H1 (cell line): ENCODE measurements around the gene RFLNA. TPM values are rescaled to one million over a fixed set of nuclear protein-coding genes. Genes with fewer than 3 reads are reported as not detected.

Experiments used
- CTCF ChIA-PET: fragments of 300-600 bp; sonication (Branson Sonifier 250); formaldehyde crosslinking; loops from one replicate; lab custom pipeline; 2021; ENCODE audit not compliant: partially characterized antibody; lab: Charles Lee
- POLR2A ChIA-PET: fragments of 300-600 bp; sonication (Branson Sonifier 250); formaldehyde crosslinking; loops from one replicate; lab custom pipeline; 2021; ENCODE audit warnings: inconsistent platforms; ENCODE audit not compliant: partially characterized antibody; lab: Charles Lee
- DNase-seq, 2 experiments: peaks; one replicate each; pipeline versions ENCODE4 v3.0.0 to v3.0.0-alpha.2; 2010 to 2022; ENCODE audit warnings: low spot score in 2 of 2, low read depth in 1 of 2, mixed read lengths in 1 of 2
- FAIRE-seq: peaks from 2 replicates; lab custom pipeline; 2011; peaks lifted over from hg19 to GRCh38; lab: Jason Lieb, UNC
- H2AFZ ChIP-seq: 2 replicates; pipeline ENCODE4 v1.8.1; 2012; ENCODE audit warnings: low read length, inconsistent platforms
- H2AK5ac ChIP-seq: 2 replicates; pipeline ENCODE4 v1.6.1; 2013; ENCODE audit warnings: low read depth, low read length
- H2BK120ac ChIP-seq: replicated peaks from 2 replicates; pipeline ENCODE3; 2013; ENCODE audit warnings: low read depth, low read length, inconsistent platforms
- H2BK12ac ChIP-seq: 2 replicates; pipeline ENCODE4 v1.6.1; 2013; ENCODE audit warnings: low read depth, low read length
- H2BK15ac ChIP-seq: 2 replicates; pipeline ENCODE4 v1.6.1; 2013; ENCODE audit warnings: low read length
- H2BK20ac ChIP-seq: 2 replicates; pipeline ENCODE4 v1.6.1; 2013; ENCODE audit warnings: low read length
- H2BK5ac ChIP-seq: 2 replicates; pipeline ENCODE4 v1.6.1; 2013; ENCODE audit warnings: low read depth, low read length
- H3K14ac ChIP-seq: 2 replicates; pipeline ENCODE4 v1.6.1; 2013; ENCODE audit warnings: inconsistent platforms; ENCODE audit not compliant: insufficient read length
- H3K18ac ChIP-seq: 2 replicates; pipeline ENCODE4 v1.6.1; 2013; ENCODE audit warnings: low read length; ENCODE audit errors: extremely low read depth
- H3K23ac ChIP-seq: 2 replicates; pipeline ENCODE4 v1.6.1; 2013; ENCODE audit warnings: inconsistent platforms; ENCODE audit not compliant: insufficient read length
- H3K23me2 ChIP-seq: 2 replicates; pipeline ENCODE4 v1.6.1; 2013; ENCODE audit warnings: low read depth, low read length
- H3K27ac ChIP-seq: 2 replicates; pipeline ENCODE4 v1.6.1; 2011; ENCODE audit warnings: low read depth, low read length, inconsistent platforms
- H3K27me3 ChIP-seq, 4 experiments: replicated peaks in 1 of 4; 1 replicate in 1 of 4; 2 replicates in 3 of 4; pipeline versions ENCODE4 v1.6.1 to v1.8.1; 2011 to 2013; ENCODE audit warnings: low read length in 3 of 4, mild to moderate bottlenecking in 3 of 4, inconsistent platforms in 2 of 4, mixed read lengths in 2 of 4, moderate library complexity in 1 of 4; ENCODE audit not compliant: control insufficient read depth in 3 of 4, insufficient read depth in 3 of 4; ENCODE audit errors: extremely low read depth in 1 of 4
- H3K36me3 ChIP-seq, 4 experiments: 2 replicates each; pipeline versions ENCODE4 v1.6.1 to v1.8.1; 2011 to 2013; ENCODE audit warnings: mild to moderate bottlenecking in 4 of 4, low read length in 3 of 4, moderate library complexity in 2 of 4, control low read depth in 1 of 4, inconsistent platforms in 1 of 4; ENCODE audit not compliant: insufficient read depth in 4 of 4, control insufficient read depth in 2 of 4
- H3K4ac ChIP-seq: replicated peaks from 2 replicates; pipeline ENCODE3; 2013; ENCODE audit warnings: low read length, low read depth, mixed read lengths, inconsistent platforms; ENCODE audit not compliant: insufficient read length
- H3K4me1 ChIP-seq, 4 experiments: replicated peaks in 1 of 4; 1 replicate in 1 of 4; 2 replicates in 3 of 4; pipeline versions ENCODE4 v1.6.1 to v1.8.1; 2011 to 2013; ENCODE audit warnings: low read length in 3 of 4, inconsistent platforms in 2 of 4, mixed read lengths in 1 of 4; ENCODE audit not compliant: insufficient read depth in 4 of 4, control insufficient read depth in 3 of 4
- H3K4me2 ChIP-seq, 2 experiments: 2 replicates each; pipeline versions ENCODE4 v1.6.1 to v1.8.1; 2011 to 2013; ENCODE audit warnings: low read depth in 2 of 2, low read length in 2 of 2, control low read depth in 1 of 2, inconsistent platforms in 1 of 2, mild to moderate bottlenecking in 1 of 2; ENCODE audit not compliant: insufficient read depth in 1 of 2
- H3K4me3 ChIP-seq, 4 experiments: fragments of 200-600, 300-600 bp in 1 of 4; sonication (generic), shearing (Covaris generic), sonication (Bioruptor Twin) in 1 of 4; 2 replicates each; pipeline versions ENCODE4 v1.5.1 to v1.8.1; 2011 to 2016; ENCODE audit warnings: low read length in 4 of 4, low read depth in 3 of 4, control low read depth in 2 of 4, inconsistent platforms in 2 of 4, mild to moderate bottlenecking in 2 of 4, mixed read lengths in 1 of 4, moderate library complexity in 1 of 4; ENCODE audit not compliant: insufficient read depth in 2 of 4; ENCODE audit errors: extremely low read depth in 1 of 4
- H3K56ac ChIP-seq: replicated peaks from 2 replicates; pipeline ENCODE3; 2013; ENCODE audit warnings: low read depth, mild to moderate bottlenecking, mixed read lengths, low read length, inconsistent platforms; ENCODE audit not compliant: insufficient read length
- H3K79me1 ChIP-seq: 2 replicates; pipeline ENCODE4 v1.6.1; 2013; ENCODE audit warnings: low read depth, low read length, control low read depth
- H3K79me2 ChIP-seq, 2 experiments: 2 replicates each; pipeline versions ENCODE4 v1.6.1 to v1.8.1; 2012 to 2013; ENCODE audit warnings: low read length in 2 of 2, mild to moderate bottlenecking in 2 of 2, inconsistent platforms in 1 of 2; ENCODE audit not compliant: insufficient read depth in 2 of 2, control insufficient read depth in 1 of 2
- H3K9ac ChIP-seq, 4 experiments: replicated peaks in 1 of 4; 1 replicate in 1 of 4; 2 replicates in 3 of 4; pipeline versions ENCODE4 v1.6.1 to v1.8.1; 2011 to 2013; ENCODE audit warnings: low read depth in 3 of 4, low read length in 3 of 4, control low read depth in 2 of 4, mild to moderate bottlenecking in 2 of 4, moderate library complexity in 2 of 4, inconsistent platforms in 1 of 4; ENCODE audit errors: extremely low read depth in 1 of 4
- H3K9me3 ChIP-seq, 2 experiments: 2 replicates each; pipeline versions ENCODE4 v1.6.1 to v1.8.1; 2012 to 2013; ENCODE audit warnings: mild to moderate bottlenecking in 2 of 2, moderate library complexity in 2 of 2, control low read depth in 1 of 2, inconsistent platforms in 1 of 2, low read depth in 1 of 2, low read length in 1 of 2, mixed read lengths in 1 of 2; ENCODE audit not compliant: insufficient read depth in 2 of 2
- H4K20me1 ChIP-seq, 2 experiments: replicated peaks in 1 of 2; 2 replicates each; pipeline versions ENCODE3 to v1.8.1; 2011 to 2013; ENCODE audit warnings: inconsistent platforms in 2 of 2, low read length in 2 of 2, mild to moderate bottlenecking in 1 of 2; ENCODE audit not compliant: insufficient read depth in 2 of 2, control insufficient read depth in 1 of 2
- H4K5ac ChIP-seq: 2 replicates; pipeline ENCODE4 v1.6.1; 2013; ENCODE audit warnings: low read length, low read depth, mixed read lengths, inconsistent platforms; ENCODE audit not compliant: insufficient read length
- H4K8ac ChIP-seq: 2 replicates; pipeline ENCODE4 v1.8.0; 2013; ENCODE audit warnings: mild to moderate bottlenecking, moderate library complexity, low read length, inconsistent platforms; ENCODE audit not compliant: insufficient read depth; ENCODE audit errors: extremely low read depth
- H4K91ac ChIP-seq: replicated peaks from 2 replicates; pipeline ENCODE3; 2013; ENCODE audit warnings: low read length, mixed read lengths, inconsistent platforms; ENCODE audit not compliant: insufficient read length
- CREB1 ChIP-seq: IDR thresholded peaks from 2 replicates; pipeline ENCODE4 v1.6.1; 2012; ENCODE audit warnings: inconsistent platforms
- EZH2 ChIP-seq: fragments of 200-600 bp; sonication (generic); IDR thresholded peaks from 2 replicates; pipeline ENCODE4 v1.7.1; 2012; ENCODE audit warnings: low read depth, mild to moderate bottlenecking, moderate library complexity, low read length, inconsistent platforms; ENCODE audit not compliant: severe bottlenecking
- TEAD4 ChIP-seq: IDR thresholded peaks from 2 replicates; pipeline ENCODE4 v1.6.1; 2012; ENCODE audit warnings: low read depth, low read length, inconsistent platforms, mixed read lengths
- WGBS, 2 experiments: shearing (Covaris generic) in 1 of 2; methylation state at CpG; one replicate each; pipeline versions ENCODE4 v1.1.6 to v1.1.7; 2013 to 2015; ENCODE audit warnings: low lambda C conversion rate in 2 of 2, mixed read lengths in 2 of 2, inconsistent platforms in 1 of 2, low coverage in 1 of 2, missing lambda C conversion rate in 1 of 2; ENCODE audit not compliant: insufficient replicate concordance in 2 of 2, insufficient coverage in 1 of 2, insufficient read length in 1 of 2; ENCODE audit errors: extremely low coverage in 1 of 2, missing lambda C conversion rate in 1 of 2; 5-methylcytosine and 5-hydroxymethylcytosine counted together
- polyA plus RNA-seq, 7 experiments: library from polyadenylated mRNA; depleted of rRNA in 3 of 7; stranded (reverse) in 5 of 7; unstranded in 2 of 7; fragments of >200 nt in 5 of 7; fragments of 200-250 nt in 2 of 7; gene quantifications; 1 replicate in 5 of 7; 2 replicates in 1 of 7; 4 replicates in 1 of 7; pipeline versions ENCODE4 v1.2.1 to v1.2.3, GENCODE V29; 2011 to 2013; ENCODE audit warnings: missing spikeins in 2 of 7, mixed read lengths in 2 of 7
- total RNA-seq: library from RNA; stranded (reverse); fragmentation: NEBNext Ultra II Directional; extraction: Animal tissue kit (Norgen Biotek cat#: 25700); gene quantifications from 2 replicates; pipeline ENCODE4 v1.2.1, GENCODE V29; 2021

RFLNA gene
- total and polyA plus RNA-seq, 2 of the 8 experiments (the other 6 are each of a cell fraction or from before 2014, with no cell fraction given), result 6.4 to 6.6 TPM

GRCh38 chr12:124351422-124351821 lies 56.5 kb downstream of the RFLNA start:
- CTCF ChIA-PET, result interaction anchor here (0.6 to 3.8 kb wide), 9 partner anchors 9 to 315 kb away, joined by 3 to 11 read pairs (median 5); no protein-coding TSS in a partner anchor

More at GRCh38 chr12:124351422-124351821, 56.5 kb downstream of the RFLNA start:
- Histone ChIP-seq H2AK5ac (no peak overlapping the region), H4K5ac (no peak overlapping the region), H3K18ac (no peak overlapping the region), H2BK20ac (no peak overlapping the region), H3K4me1 (no peaks in the 10 kb centered on the region), H2BK120ac (no peak overlapping the region), H4K91ac (no peak overlapping the region), H2AFZ (no peak overlapping the region), H3K56ac (no peak overlapping the region), H2BK5ac (no peak overlapping the region), H2BK12ac (no peak overlapping the region), H3K9ac (no peak overlapping the region), H3K79me2 (no peaks in the 10 kb centered on the region), H3K27me3 (no peaks in the 10 kb centered on the region), H3K4me2 (no peak overlapping the region), H3K4ac (no peak overlapping the region), H3K27ac (no peak overlapping the region), H3K4me3 (no peak overlapping the region), H3K9me3 (no peaks in the 10 kb centered on the region), H2BK15ac (no peak overlapping the region), H3K36me3 (peaks cover 16 to 49% (median 36%) of the 10 kb centered on the region in 4 experiments), H4K20me1 (peaks cover 5 to 13% of the 10 kb centered on the region in 2 experiments), H3K23ac (no peak overlapping the region), H3K23me2 (no peaks in the 10 kb centered on the region), H3K79me1 (no peaks in the 10 kb centered on the region; the same call in 1 of the 2 replicates), H4K8ac (no peak overlapping the region), H3K14ac (no peak overlapping the region)
- DNase-seq (no peak), FAIRE-seq (no peak)
- POLR2A ChIA-PET, result interaction anchor here (1.7 kb wide), 1 partner anchor 11 kb away, joined by 5 read pairs; no protein-coding TSS in a partner anchor
- TF ChIP-seq CREB1 (no peak), EZH2 (no peak), TEAD4 (no peak)
- WGBS, 2 experiments, result 92% methylated on average over 7 of the region's 7 CpGs; no CpG with 5 or more reads in 1 of the 2 experiments
